ENCODE data around the gene SPOCK1.
A peak's percentile ranks its signal among the peaks of the same experiment; 100 is the strongest.

The SPOCK1 gene

GRCh38 chr5:137156180-137156579, 342.9 kb downstream of the SPOCK1 start:
- no peaks in the 10 kb centered on the region for H3K9me3 Mint-ChIP-seq
- no peak overlapping the region for H3K4me3 Mint-ChIP-seq
- H3K4me1 Mint-ChIP-seq = peaks cover 47% of the 10 kb centered on the region
- DNase-seq = no peak
- TF ChIP-seq CTCF (IDR thresholded peaks at IDR 0.05) = no peak
- no peaks in the 10 kb centered on the region for H3K36me3 Mint-ChIP-seq (ENCODE audit: low read depth)
- peaks cover 5% of the 10 kb centered on the region for H3K27me3 Mint-ChIP-seq (ENCODE audit: low read depth, poor library complexity)
- H3K27ac Mint-ChIP-seq = no peak overlapping the region

GRCh38 chr5:137155261-137156000, 343.7 kb downstream of the SPOCK1 start:
- no peak for TF ChIP-seq CTCF (IDR thresholded peaks at IDR 0.05)
- H3K4me1 Mint-ChIP-seq = peaks cover 47% of the 10 kb centered on the region
- no peaks in the 10 kb centered on the region for H3K36me3 Mint-ChIP-seq (ENCODE audit: low read depth)
- peak overlapping the region; percentile 98 for H3K27ac Mint-ChIP-seq
- no peaks in the 10 kb centered on the region for H3K9me3 Mint-ChIP-seq
- DNase-seq = no peak
- no peak overlapping the region for H3K4me3 Mint-ChIP-seq
- peaks cover 5% of the 10 kb centered on the region for H3K27me3 Mint-ChIP-seq (ENCODE audit: low read depth, poor library complexity)

- H3K4me1 Mint-ChIP-seq = peaks cover 64% of the 10 kb centered on the region
Observed at GRCh38 chr5:137152616-137153015, 346.5 kb downstream of the SPOCK1 start.

GRCh38 chr5:137148655-137149054, 350.5 kb downstream of the SPOCK1 start:
- peaks cover 4% of the 10 kb centered on the region for H3K27me3 Mint-ChIP-seq (ENCODE audit: low read depth, poor library complexity)
- no peak overlapping the region for H3K4me3 Mint-ChIP-seq
- no peaks in the 10 kb centered on the region for H3K36me3 Mint-ChIP-seq (ENCODE audit: low read depth)
- DNase-seq = no peak
- peaks cover 69% of the 10 kb centered on the region for H3K4me1 Mint-ChIP-seq
- no peak overlapping the region for H3K27ac Mint-ChIP-seq
- TF ChIP-seq CTCF (IDR thresholded peaks at IDR 0.05) = no peak
- peaks cover 8% of the 10 kb centered on the region for H3K9me3 Mint-ChIP-seq

More at GRCh38 chr5:137152616-137153015, 346.5 kb downstream of the SPOCK1 start:
- Mint-ChIP-seq H3K27me3 (ENCODE audit: low read depth, poor library complexity) (peaks cover 5% of the 10 kb centered on the region), H3K27ac (no peak overlapping the region), H3K36me3 (ENCODE audit: low read depth) (no peaks in the 10 kb centered on the region), H3K4me3 (no peak overlapping the region), H3K9me3 (peaks cover 8% of the 10 kb centered on the region)
- no peak for DNase-seq
- no peak for TF ChIP-seq CTCF (IDR thresholded peaks at IDR 0.05)

- H3K36me3 Mint-ChIP-seq (ENCODE audit: low read depth) = no peaks in the 10 kb centered on the region
- DNase-seq = no peak
- peaks cover 69% of the 10 kb centered on the region for H3K4me1 Mint-ChIP-seq
- TF ChIP-seq CTCF (IDR thresholded peaks at IDR 0.05) = no peak
- peaks cover 4% of the 10 kb centered on the region for H3K27me3 Mint-ChIP-seq (ENCODE audit: low read depth, poor library complexity)
- H3K9me3 Mint-ChIP-seq = peaks cover 8% of the 10 kb centered on the region
- H3K4me3 Mint-ChIP-seq = peak overlapping the region; percentile 33
- peak overlapping the region; percentile 77 for H3K27ac Mint-ChIP-seq
Observed at GRCh38 chr5:137148159-137148558, 351.0 kb downstream of the SPOCK1 start.

- Mint-ChIP-seq H3K4me3 (no peak overlapping the region), H3K27ac (no peak overlapping the region), H3K4me1 (peaks cover 73% of the 10 kb centered on the region), H3K27me3 (ENCODE audit: low read depth, poor library complexity) (peaks cover 7% of the 10 kb centered on the region), H3K9me3 (peaks cover 8% of the 10 kb centered on the region), H3K36me3 (ENCODE audit: low read depth) (no peaks in the 10 kb centered on the region)
- DNase-seq = no peak
- no peak for TF ChIP-seq CTCF (IDR thresholded peaks at IDR 0.05)
Observed at GRCh38 chr5:137147346-137147745, 351.8 kb downstream of the SPOCK1 start.

All from nephron progenitor cell (in vitro differentiated cells).